ENCODE data around the gene RPGR. TPM values are rescaled to one million over a fixed set of nuclear protein-coding genes. Genes with fewer than 3 reads are reported as not detected.

The RPGR gene
- total RNA-seq, 2 donors from 2014 or later: 5.9 to 12.4 TPM

DNA sequence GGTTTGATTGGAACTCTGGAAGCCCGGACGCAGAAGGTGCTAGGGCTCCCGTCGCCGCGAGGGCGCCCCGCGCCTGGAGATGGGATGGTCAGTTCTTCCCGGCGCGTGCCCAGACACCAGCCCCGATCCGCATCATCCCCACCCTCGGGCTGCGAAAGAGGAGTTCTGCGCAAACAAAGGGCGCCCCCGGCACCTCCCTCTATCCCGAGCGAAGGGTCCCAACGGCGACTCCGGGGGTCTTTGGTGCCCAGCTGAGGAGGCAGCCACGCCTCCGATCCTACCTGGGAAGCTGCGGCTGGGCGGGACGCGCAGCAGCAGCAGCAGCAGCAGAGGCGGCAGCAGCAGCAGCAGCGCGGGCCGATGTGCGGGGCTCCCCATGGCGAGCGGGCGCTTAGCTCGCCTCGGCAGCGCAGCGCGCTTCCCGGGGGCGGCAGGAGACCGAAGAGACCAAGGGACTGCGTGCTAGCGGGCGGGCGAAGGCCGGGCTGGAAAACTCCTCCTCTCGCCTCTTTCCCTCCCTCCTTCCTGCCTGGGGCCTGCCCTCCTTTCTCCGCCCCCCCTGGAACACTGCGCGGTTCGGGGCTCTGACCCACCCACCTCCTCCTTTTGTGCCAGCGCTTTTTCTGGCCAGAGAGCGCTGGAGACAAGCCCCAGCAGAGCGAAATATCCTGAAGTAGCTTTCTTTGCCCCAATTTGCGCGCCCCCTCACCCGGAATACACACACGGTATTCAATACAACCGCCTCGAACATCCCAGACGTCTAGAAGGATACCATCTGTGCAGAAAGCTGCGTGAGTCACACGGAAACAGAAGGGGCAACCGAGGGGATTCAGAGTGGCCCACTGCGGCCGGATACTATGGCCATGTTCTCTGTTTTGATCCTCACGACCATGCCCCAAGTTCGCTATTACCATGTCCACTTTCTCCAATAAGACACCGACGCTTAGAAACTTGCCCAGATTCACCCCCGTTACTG is 106.6 kb downstream of the RPGR start, which contains the start of gene SRPX:
TSS of gene SRPX (minus strand) at position 457 of the 976 bp plus-strand sequence. CDS start at position 378, 79 bp downstream.
- intact Hi-C loops (cut with DNase I): no loop called here
- ATAC-seq: peak; percentile 84 to 92
- peak; percentile 53 for DNase-seq

DNA sequence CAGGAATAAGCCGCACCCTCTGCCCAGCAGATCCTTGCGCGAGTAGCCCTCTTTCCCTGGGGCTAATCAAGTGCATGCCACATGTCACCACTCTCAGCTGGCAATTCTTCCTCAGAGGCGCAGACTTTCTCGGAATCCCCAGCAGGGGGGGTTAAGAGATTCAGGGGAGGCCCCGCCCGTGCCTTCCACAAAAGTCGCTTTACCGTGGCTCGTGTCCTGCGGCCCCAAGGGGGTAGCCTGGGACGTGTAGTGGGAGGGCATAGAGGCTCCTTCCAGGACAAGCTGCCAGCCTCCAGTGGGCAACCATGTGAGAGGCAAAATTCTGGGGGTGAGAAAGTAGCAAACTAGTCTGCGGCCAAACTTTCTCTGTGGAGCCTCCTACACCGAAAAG is 107.3 kb downstream of the RPGR start:
- ATAC-seq (peak; percentile 48 to 60), DNase-seq (peak; percentile 45)
- intact Hi-C loops (cut with DNase I): no loop called here

Other genes starting within 250 kb of the RPGR start
- 100 to 1,000 TPM; 101 to 108 TPM for gene SRPX, start 106.6 kb downstream of the RPGR start, total RNA-seq
- gene OTC, start 25.1 kb upstream of the RPGR start, total RNA-seq: under 1 TPM; 0.32 to 0.58 TPM
- gene TSPAN7, start 234.0 kb upstream of the RPGR start, total RNA-seq: 10 to 100 TPM; 73.0 to 96.3 TPM